Astrocyte of the cerebellum (primary cell): ENCODE measurements around the gene TMEM163.

Experiments
- DNase-seq: peaks from one replicate; pipeline ENCODE4 v3.0.0-alpha.2; 2011; ENCODE audit warnings: low read depth
- H3K4me3 ChIP-seq: 2 replicates; pipeline ENCODE4 v1.5.1; 2011; ENCODE audit warnings: mild to moderate bottlenecking, low read depth, low read length, moderate library complexity
- in situ Hi-C: cut with HindIII; loops from 2 replicates; pipeline ENCODE4 v1.10.0; 2017; ENCODE audit warnings: low sequenced_read_pairs
- TF ChIP-seq, protein P1 (sequence below): IDR thresholded peaks from 2 replicates; pipeline ENCODE4 v1.5.1; 2012; ENCODE audit warnings: low read length, low read depth, moderate library complexity, mild to moderate bottlenecking; ENCODE audit errors: missing control alignments

Gene TMEM163

DNA sequence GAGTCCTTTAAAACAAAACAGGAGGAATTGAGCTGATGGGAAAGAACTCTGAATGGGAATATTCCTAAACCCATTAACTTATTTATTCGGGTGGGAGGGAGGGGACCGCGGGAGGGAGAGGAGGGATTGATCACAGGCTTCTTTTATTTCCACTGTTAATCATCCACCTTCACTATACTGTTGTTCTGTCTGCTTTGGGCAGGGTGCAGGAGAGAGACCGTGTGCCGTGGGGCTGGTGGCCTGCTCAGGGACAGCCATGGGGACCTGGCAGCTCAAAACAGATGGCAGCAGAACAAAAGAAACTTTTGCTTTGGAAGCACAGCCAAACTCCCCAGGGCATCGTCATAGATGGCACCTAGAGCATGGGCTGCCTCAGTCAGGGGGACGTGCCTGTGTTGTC, 269.6 kb downstream of the TMEM163 start:
- no peak for DNase-seq
- TF ChIP-seq, protein P1, sequence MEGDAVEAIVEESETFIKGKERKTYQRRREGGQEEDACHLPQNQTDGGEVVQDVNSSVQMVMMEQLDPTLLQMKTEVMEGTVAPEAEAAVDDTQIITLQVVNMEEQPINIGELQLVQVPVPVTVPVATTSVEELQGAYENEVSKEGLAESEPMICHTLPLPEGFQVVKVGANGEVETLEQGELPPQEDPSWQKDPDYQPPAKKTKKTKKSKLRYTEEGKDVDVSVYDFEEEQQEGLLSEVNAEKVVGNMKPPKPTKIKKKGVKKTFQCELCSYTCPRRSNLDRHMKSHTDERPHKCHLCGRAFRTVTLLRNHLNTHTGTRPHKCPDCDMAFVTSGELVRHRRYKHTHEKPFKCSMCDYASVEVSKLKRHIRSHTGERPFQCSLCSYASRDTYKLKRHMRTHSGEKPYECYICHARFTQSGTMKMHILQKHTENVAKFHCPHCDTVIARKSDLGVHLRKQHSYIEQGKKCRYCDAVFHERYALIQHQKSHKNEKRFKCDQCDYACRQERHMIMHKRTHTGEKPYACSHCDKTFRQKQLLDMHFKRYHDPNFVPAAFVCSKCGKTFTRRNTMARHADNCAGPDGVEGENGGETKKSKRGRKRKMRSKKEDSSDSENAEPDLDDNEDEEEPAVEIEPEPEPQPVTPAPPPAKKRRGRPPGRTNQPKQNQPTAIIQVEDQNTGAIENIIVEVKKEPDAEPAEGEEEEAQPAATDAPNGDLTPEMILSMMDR, result no peak
- no peak overlapping the region for H3K4me3 ChIP-seq
- in situ Hi-C loops, result no loop called here

DNA sequence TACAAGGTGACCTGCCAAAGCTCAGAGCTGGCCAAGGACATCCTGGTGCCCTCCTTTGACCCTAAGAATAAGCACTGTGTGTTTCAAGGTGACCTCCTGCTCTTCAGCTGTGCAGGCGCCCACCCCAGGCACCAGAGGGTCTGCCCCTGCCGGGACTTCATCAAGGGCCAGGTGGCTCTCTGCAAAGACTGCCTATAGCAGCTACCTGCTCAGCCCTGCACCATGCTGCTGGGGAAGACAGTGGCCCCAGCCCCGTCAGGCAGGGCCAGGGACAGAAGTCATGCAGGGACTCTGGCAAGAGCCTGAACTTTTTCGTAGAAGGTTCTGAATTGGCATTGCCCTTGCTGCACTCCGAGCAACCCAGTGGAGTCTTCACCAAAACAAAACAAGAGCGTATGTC, 270.1 kb downstream of the TMEM163 start:
- in situ Hi-C loops, result no loop called here
- H3K4me3 ChIP-seq, result no peak overlapping the region
- DNase-seq, result no peak
- TF ChIP-seq, protein P1, result no peak

DNA sequence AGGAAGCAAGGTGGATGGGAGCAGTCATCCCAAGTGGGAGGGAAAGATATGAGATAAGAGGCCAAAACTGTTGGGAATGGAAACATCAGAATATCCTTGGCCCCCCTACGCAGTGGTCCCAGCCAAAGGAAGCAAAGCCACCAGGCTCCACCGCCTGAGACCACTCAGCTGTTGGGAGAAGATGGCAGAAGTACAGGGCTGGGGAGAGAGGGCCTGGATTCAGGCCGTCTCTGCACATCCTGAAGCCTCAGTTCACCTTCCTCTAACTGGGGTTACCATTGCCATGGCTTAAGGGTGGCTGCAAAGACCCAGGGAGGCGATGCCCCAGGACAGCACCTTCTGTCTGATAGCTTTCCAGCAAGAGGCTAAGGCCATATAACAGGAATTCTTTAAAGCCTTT, 271.1 kb downstream of the TMEM163 start:
- H3K4me3 ChIP-seq, result no peak overlapping the region
- DNase-seq, result no peak
- in situ Hi-C loops, result no loop called here
- TF ChIP-seq, protein P1, result no peak

DNA sequence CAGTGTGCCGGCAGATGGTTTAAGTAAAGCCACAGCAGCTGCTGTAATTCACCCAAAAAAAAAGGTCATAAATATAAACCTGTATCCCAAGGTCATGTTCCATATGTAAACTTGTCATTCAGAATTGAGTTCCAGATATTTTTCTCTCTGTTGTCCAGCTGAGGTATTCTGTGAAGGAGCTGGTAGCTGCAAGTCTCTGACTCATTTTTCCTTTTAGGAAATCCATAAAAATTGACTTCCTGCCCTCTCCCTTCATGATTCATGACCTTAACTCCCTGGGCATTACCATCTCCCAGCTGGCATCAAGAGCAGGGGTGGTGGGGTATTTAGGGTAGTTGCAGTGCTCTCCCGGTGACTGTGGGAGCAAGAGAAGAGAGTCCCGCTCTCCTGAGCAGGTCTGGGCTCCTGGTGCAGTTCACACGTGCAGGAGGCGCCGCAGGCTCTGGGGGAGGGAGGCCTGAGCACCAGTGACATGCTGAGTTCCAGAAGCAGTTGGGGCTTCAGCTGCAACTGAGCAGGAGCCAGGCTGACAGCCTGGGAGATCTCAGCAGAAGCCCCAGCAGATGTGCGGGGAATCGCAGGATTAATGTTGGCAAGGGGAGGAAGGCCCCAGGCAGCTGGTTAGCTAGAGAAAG, 272.3 kb downstream of the TMEM163 start:
- DNase-seq, result no peak
- in situ Hi-C loops, result no loop called here
- TF ChIP-seq, protein P1, result no peak
- H3K4me3 ChIP-seq, result no peak overlapping the region

DNA sequence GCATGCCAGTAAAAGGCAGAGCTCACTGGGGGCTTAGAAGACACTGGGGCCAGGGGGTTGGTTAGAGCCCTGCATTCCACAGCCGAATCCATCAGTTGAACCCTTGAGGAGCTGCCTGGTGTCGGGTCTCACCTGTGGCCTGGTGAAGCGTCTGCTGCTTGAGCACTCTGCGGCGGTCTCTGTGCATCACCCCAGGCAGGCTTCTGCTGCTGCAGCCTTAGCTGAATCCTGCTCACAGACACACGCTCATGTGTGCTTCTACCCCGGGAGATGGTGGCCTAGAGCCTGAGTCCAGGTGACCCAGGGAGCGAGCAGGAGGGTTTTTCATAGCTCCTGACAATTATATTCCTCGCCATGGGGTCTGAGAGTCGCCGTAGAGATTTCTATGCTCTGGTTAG, 272.8 kb downstream of the TMEM163 start:
- in situ Hi-C loops, result no loop called here
- DNase-seq, result no peak
- TF ChIP-seq, protein P1, result no peak
- no peak overlapping the region for H3K4me3 ChIP-seq

DNA sequence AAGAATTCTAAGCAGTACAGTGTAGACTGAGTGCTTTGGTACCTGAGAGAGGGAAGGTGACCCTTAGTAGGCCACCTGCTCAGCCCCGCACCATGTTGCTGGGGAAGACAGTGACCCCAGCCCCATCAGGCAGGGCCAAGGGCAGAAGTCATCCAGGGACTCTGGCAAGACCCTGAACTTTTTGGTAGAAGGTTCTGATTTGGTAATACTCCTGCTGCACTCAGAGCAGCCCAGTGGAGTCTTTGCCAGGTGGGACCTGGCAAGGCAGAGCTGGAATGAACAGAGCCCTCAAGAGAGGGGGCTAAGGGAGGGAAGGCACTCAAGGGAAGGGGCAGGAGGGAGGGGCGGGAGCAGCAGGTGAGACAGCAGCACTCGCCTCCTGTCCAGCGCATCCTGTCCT, 273.7 kb downstream of the TMEM163 start:
- TF ChIP-seq, protein P1, result no peak
- no peak overlapping the region for H3K4me3 ChIP-seq
- in situ Hi-C loops, result no loop called here
- DNase-seq, result no peak
